ENCODE measurements around the gene RTL10.

GRCh38 chr22:19878461-19879245 lies 24.0 kb upstream of the RTL10 start:
- TF ChIP-seq CTCF (IDR thresholded peaks at IDR 0.05 in 2 of 3, conservative IDR thresholded peaks at IDR 0.05 in 1 of 3; ENCODE audit: control insufficient read depth in 2 of 3, extremely low read depth in 1 of 3, insufficient read depth in 1 of 3, low read depth in 3 of 3, low read length in 3 of 3), result no peak
- no peak for TF ChIP-seq GABPA (IDR thresholded peaks at IDR 0.05; ENCODE audit: low read depth)
- no peak for TF ChIP-seq FOXM1 (IDR thresholded peaks at IDR 0.05; ENCODE audit: low read depth, low read length)
- TF ChIP-seq BCL3 (IDR thresholded peaks at IDR 0.05; ENCODE audit: borderline replicate concordance, insufficient read depth, low read depth, low read length, poor library complexity, severe bottlenecking), result no peak
- TF ChIP-seq, protein P1, sequence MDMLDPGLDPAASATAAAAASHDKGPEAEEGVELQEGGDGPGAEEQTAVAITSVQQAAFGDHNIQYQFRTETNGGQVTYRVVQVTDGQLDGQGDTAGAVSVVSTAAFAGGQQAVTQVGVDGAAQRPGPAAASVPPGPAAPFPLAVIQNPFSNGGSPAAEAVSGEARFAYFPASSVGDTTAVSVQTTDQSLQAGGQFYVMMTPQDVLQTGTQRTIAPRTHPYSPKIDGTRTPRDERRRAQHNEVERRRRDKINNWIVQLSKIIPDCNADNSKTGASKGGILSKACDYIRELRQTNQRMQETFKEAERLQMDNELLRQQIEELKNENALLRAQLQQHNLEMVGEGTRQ (IDR thresholded peaks at IDR 0.05; ENCODE audit: borderline replicate concordance, low read depth, low read length), result no peak
- TF ChIP-seq ATF3 (IDR thresholded peaks at IDR 0.05; ENCODE audit: borderline replicate concordance, extremely low read depth, low read depth, low read length), result no peak
- TF ChIP-seq, protein P2, sequence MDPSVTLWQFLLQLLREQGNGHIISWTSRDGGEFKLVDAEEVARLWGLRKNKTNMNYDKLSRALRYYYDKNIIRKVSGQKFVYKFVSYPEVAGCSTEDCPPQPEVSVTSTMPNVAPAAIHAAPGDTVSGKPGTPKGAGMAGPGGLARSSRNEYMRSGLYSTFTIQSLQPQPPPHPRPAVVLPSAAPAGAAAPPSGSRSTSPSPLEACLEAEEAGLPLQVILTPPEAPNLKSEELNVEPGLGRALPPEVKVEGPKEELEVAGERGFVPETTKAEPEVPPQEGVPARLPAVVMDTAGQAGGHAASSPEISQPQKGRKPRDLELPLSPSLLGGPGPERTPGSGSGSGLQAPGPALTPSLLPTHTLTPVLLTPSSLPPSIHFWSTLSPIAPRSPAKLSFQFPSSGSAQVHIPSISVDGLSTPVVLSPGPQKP (IDR thresholded peaks at IDR 0.05; ENCODE audit: low read depth, low read length), result no peak
